Body of pancreas (tissue), 4 donors: ENCODE data around the gene ARL16. TPM values are rescaled to one million over a fixed set of nuclear protein-coding genes. Genes with fewer than 3 reads are reported as not detected.

Source experiments
- ATAC-seq: fragments of 150-250 bp; one replicate; pipeline ENCODE4 v1.9.1; 2016
- DNase-seq, 4 donors: peaks; one replicate each; pipeline ENCODE4 v3.0.0-alpha.2; 2019
- H3K27ac ChIP-seq, 4 donors: fragments of 200-600 bp; sonication (generic); 1 replicate in 3 of 4; 2 replicates in 1 of 4; pipeline versions ENCODE4 v1.5.1 to v1.6.1; 2016 to 2019; ENCODE audit warnings: mild to moderate bottlenecking in 1 of 4, mixed read lengths in 1 of 4, moderate library complexity in 1 of 4
- H3K27me3 ChIP-seq, 2 donors: fragments of 200-600 bp; sonication (generic); one replicate each; pipeline ENCODE4 v1.6.0; 2016; ENCODE audit warnings: mild to moderate bottlenecking in 1 of 2
- H3K36me3 ChIP-seq, 2 donors: fragments of 200-600 bp; sonication (generic); replicated peaks in 1 of 2; 2 replicates each; pipeline ENCODE4 v1.5.1; 2016; ENCODE audit warnings: low read depth in 2 of 2; ENCODE audit not compliant: insufficient read depth in 1 of 2
- H3K4me1 ChIP-seq: fragments of 200-600 bp; sonication (generic); one replicate; pipeline ENCODE4 v1.6.0; 2016
- H3K4me3 ChIP-seq, 2 donors: fragments of 200-600 bp; sonication (generic); 1 replicate in 1 of 2; 2 replicates in 1 of 2; pipeline ENCODE4 v1.5.1; 2016 to 2019
- H3K9me3 ChIP-seq, 3 donors: fragments of 200-600 bp; sonication (generic); 1 replicate in 2 of 3; 2 replicates in 1 of 3; pipeline ENCODE4 v1.5.1; 2016
- CTCF ChIP-seq, 7 experiments: fragments of 450-650 bp in 4 of 7; fragments of 200-600 bp in 3 of 7; sonication (generic) in 3 of 7; IDR thresholded peaks; one replicate each; pipeline ENCODE4 v1.5.1; 2016 to 2019; ENCODE audit warnings: antibody characterized with exemption in 7 of 7
- POLR2A ChIP-seq, 3 donors: fragments of 450-650 bp; IDR thresholded peaks; one replicate each; pipeline ENCODE4 v1.6.1; 2016; ENCODE audit warnings: antibody characterized with exemption in 3 of 3, mild to moderate bottlenecking in 2 of 3
- WGBS, 2 donors: methylation state at CpG; one replicate each; pipeline ENCODE4 v1.1.5; 2017; 5-methylcytosine and 5-hydroxymethylcytosine counted together
- intact Hi-C: fragments of 100-400 bp; cut with DNase I; formaldehyde crosslinking; loops from one replicate; pipeline ENCODE4 v1.15.1; 2023
- total RNA-seq, 2 donors: library from RNA; depleted of rRNA; stranded (reverse); fragments of >200 nt; gene quantifications; one replicate each; pipeline ENCODE4 v1.1.0, GENCODE V29; 2016

ARL16 gene
- total RNA-seq, 2 donors from 2014 or later: 22.8 to 47.1 TPM

GRCh38 chr17:81638683-81639082 is 44.9 kb downstream of the ARL16 start:
- 71% methylated on average over 4 of the region's 4 CpGs for WGBS, 2 donors
- TF ChIP-seq POLR2A (IDR thresholded peaks at IDR 0.05) (no peak), CTCF (IDR thresholded peaks at IDR 0.05) (no peak)
- Histone ChIP-seq H3K4me3 (no peak overlapping the region), H3K27ac (no peak overlapping the region), H3K9me3 (no peaks in the 10 kb centered on the region), H3K27me3 (no peaks in the 10 kb centered on the region), H3K36me3 (no peaks in the 10 kb centered on the region), H3K4me1 (peaks cover 23% of the 10 kb centered on the region)
- ATAC-seq: no peak
- intact Hi-C loops: no loop called here
- DNase-seq: no peak

GRCh38 chr17:81636505-81637288 is 46.9 kb downstream of the ARL16 start, which contains the start of the genes NPLOC4 and TSPAN10:
NPLOC4 (minus strand) TSS chr17:81637112; CDS start chr17:81636930, 182 bp downstream.
TSPAN10 (plus strand) TSS chr17:81637196; CDS start chr17:81642413, 5,217 bp downstream.
- intact Hi-C loops: no loop called here
- ATAC-seq: peak; percentile 96

GRCh38 chr17:81635973-81636504 is 47.6 kb downstream of the ARL16 start:
- peaks cover 23% of the 10 kb centered on the region for H3K4me1 ChIP-seq
- 18 to 19% methylated on average over 18 of the region's 18 CpGs for WGBS, 2 donors
- ATAC-seq (peak; percentile 15), DNase-seq (no peak)
- no peaks in the 10 kb centered on the region for H3K36me3 ChIP-seq
- no peaks in the 10 kb centered on the region for H3K27me3 ChIP-seq
- H3K27ac ChIP-seq: peak overlapping the region; percentile 76 to 93 (median 88)
- peak overlapping the region; percentile 48 to 54 for H3K4me3 ChIP-seq
- TF ChIP-seq CTCF (IDR thresholded peaks at IDR 0.05): no peak
- TF ChIP-seq POLR2A (IDR thresholded peaks at IDR 0.05): no peak
- no peaks in the 10 kb centered on the region for H3K9me3 ChIP-seq
- intact Hi-C loops: no loop called here

More at GRCh38 chr17:81636505-81637288, 46.9 kb downstream of the ARL16 start, which contains the start of the genes NPLOC4 and TSPAN10:
- TF ChIP-seq CTCF (IDR thresholded peaks at IDR 0.05) (no peak), POLR2A (IDR thresholded peaks at IDR 0.05) (peak; percentile 38 to 50 (median 49))
- 0% methylated on average over 49 to 76 of the region's 77 CpGs for WGBS, 2 donors
- Histone ChIP-seq H3K4me3 (peak within 1 kb of the TSS; percentile 48 to 54), H3K4me1 (peaks cover 23% of the 10 kb centered on the region), H3K27me3 (no peaks in the 10 kb centered on the region), H3K36me3 (no peaks in the 10 kb centered on the region), H3K9me3 (no peaks in the 10 kb centered on the region), H3K27ac (peak within 1 kb of the TSS; percentile 76 to 93 (median 88))
- DNase-seq: peak; percentile 86 to 91 (median 90)

GRCh38 chr17:81635431-81635830 is 48.2 kb downstream of the ARL16 start:
- Histone ChIP-seq H3K27me3 (no peaks in the 10 kb centered on the region), H3K36me3 (no peaks in the 10 kb centered on the region), H3K9me3 (no peaks in the 10 kb centered on the region), H3K27ac (no peak overlapping the region), H3K4me1 (peaks cover 23% of the 10 kb centered on the region), H3K4me3 (no peak overlapping the region)
- TF ChIP-seq POLR2A (IDR thresholded peaks at IDR 0.05) (no peak), CTCF (IDR thresholded peaks at IDR 0.05) (no peak)
- 67 to 91% methylated on average over 5 of the region's 5 CpGs for WGBS, 2 donors
- intact Hi-C loops: no loop called here
- ATAC-seq (no peak), DNase-seq (no peak)
